Mesodermal cell (in vitro differentiated cells): ENCODE results near the gene NPBWR2.

ENCODE experiments used
- H3K27ac ChIP-seq: 2 replicates; pipeline ENCODE4 v1.7.0; 2013; ENCODE audit warnings: mild to moderate bottlenecking, low read depth, low read length, moderate library complexity; ENCODE audit not compliant: severe bottlenecking
- H3K36me3 ChIP-seq: 2 replicates; pipeline ENCODE4 v1.7.1; 2013; ENCODE audit warnings: mild to moderate bottlenecking, low read length, moderate library complexity; ENCODE audit not compliant: control insufficient read depth, insufficient read depth
- H3K4me1 ChIP-seq: one replicate; pipeline ENCODE4 v1.7.1; 2013; ENCODE audit warnings: mild to moderate bottlenecking, low read length; ENCODE audit not compliant: insufficient read depth, control insufficient read depth, poor library complexity, severe bottlenecking
- H3K4me3 ChIP-seq: 2 replicates; pipeline ENCODE4 v1.7.0; 2013; ENCODE audit warnings: low read length, control low read depth, mild to moderate bottlenecking; ENCODE audit not compliant: insufficient read depth, poor library complexity, severe bottlenecking; ENCODE audit errors: extremely low read depth
- H3K9me3 ChIP-seq: 2 replicates; pipeline ENCODE4 v1.7.1; 2013; ENCODE audit warnings: mild to moderate bottlenecking, low read length, moderate library complexity; ENCODE audit not compliant: control insufficient read depth
- WGBS, 2 experiments: methylation state at CpG; one replicate each; pipeline ENCODE4 v1.1.5; 2013; ENCODE audit warnings: missing lambda C conversion rate in 2 of 2; ENCODE audit not compliant: insufficient coverage in 2 of 2; 5-methylcytosine and 5-hydroxymethylcytosine counted together

Gene NPBWR2

GRCh38 chr20:64069209-64069613, 38.2 kb downstream of the NPBWR2 start:
- Histone ChIP-seq H3K4me1 (peaks cover 7% of the 10 kb centered on the region), H3K27ac (no peak overlapping the region), H3K36me3 (peaks cover 7% of the 10 kb centered on the region), H3K9me3 (no peaks in the 10 kb centered on the region), H3K4me3 (no peak overlapping the region)
- WGBS, 2 experiments: 93 to 94% methylated on average over 20 of the region's 20 CpGs

GRCh38 chr20:64068386-64069208, 38.8 kb downstream of the NPBWR2 start:
- WGBS, 2 experiments: 80 to 83% methylated on average over 8 to 12 of the region's 12 CpGs
- no peak overlapping the region for H3K4me3 ChIP-seq
- peaks cover 11% of the 10 kb centered on the region for H3K4me1 ChIP-seq
- H3K36me3 ChIP-seq: peaks cover 7% of the 10 kb centered on the region
- no peak overlapping the region for H3K27ac ChIP-seq
- no peaks in the 10 kb centered on the region for H3K9me3 ChIP-seq

GRCh38 chr20:64067733-64068307, 39.5 kb downstream of the NPBWR2 start:
- Histone ChIP-seq H3K36me3 (peaks cover under 1% of the 10 kb centered on the region), H3K9me3 (no peaks in the 10 kb centered on the region), H3K27ac (no peak overlapping the region), H3K4me1 (peaks cover 11% of the 10 kb centered on the region), H3K4me3 (no peak overlapping the region)
- WGBS, 2 experiments: 84 to 94% methylated on average over 10 to 12 of the region's 12 CpGs

GRCh38 chr20:64067005-64067632, 40.2 kb downstream of the NPBWR2 start:
- no peaks in the 10 kb centered on the region for H3K9me3 ChIP-seq
- WGBS, 2 experiments: 86 to 92% methylated on average over 6 of the region's 6 CpGs
- no peak overlapping the region for H3K27ac ChIP-seq
- no peaks in the 10 kb centered on the region for H3K36me3 ChIP-seq
- peaks cover 11% of the 10 kb centered on the region for H3K4me1 ChIP-seq
- H3K4me3 ChIP-seq: no peak overlapping the region

- H3K4me3 ChIP-seq: no peak overlapping the region
- no peaks in the 10 kb centered on the region for H3K9me3 ChIP-seq
- H3K4me1 ChIP-seq: peaks cover 11% of the 10 kb centered on the region
- 50 to 63% methylated on average over 5 of the region's 5 CpGs for WGBS, 2 experiments
- H3K27ac ChIP-seq: no peak overlapping the region
- no peaks in the 10 kb centered on the region for H3K36me3 ChIP-seq
Observed at GRCh38 chr20:64065974-64066343, 41.4 kb downstream of the NPBWR2 start.

- Histone ChIP-seq H3K27ac (no peak overlapping the region), H3K9me3 (no peaks in the 10 kb centered on the region), H3K36me3 (no peaks in the 10 kb centered on the region), H3K4me1 (peaks cover 11% of the 10 kb centered on the region), H3K4me3 (no peak overlapping the region)
- 86 to 88% methylated on average over 24 to 27 of the region's 27 CpGs for WGBS, 2 experiments
Observed at GRCh38 chr20:64065062-64065973, 42.0 kb downstream of the NPBWR2 start.

GRCh38 chr20:64064145-64064698, 43.1 kb downstream of the NPBWR2 start:
- H3K36me3 ChIP-seq: no peaks in the 10 kb centered on the region
- peaks cover 11% of the 10 kb centered on the region for H3K4me1 ChIP-seq
- H3K9me3 ChIP-seq: no peaks in the 10 kb centered on the region
- H3K27ac ChIP-seq: no peak overlapping the region
- peak overlapping the region; percentile 85 for H3K4me3 ChIP-seq
- 58 to 63% methylated on average over 8 to 9 of the region's 12 CpGs for WGBS, 2 experiments

- 2 to 4% methylated on average over 44 to 50 of the region's 51 CpGs for WGBS, 2 experiments
- Histone ChIP-seq H3K4me3 (peak overlapping the region; percentile 85), H3K27ac (no peak overlapping the region), H3K36me3 (no peaks in the 10 kb centered on the region), H3K4me1 (peaks cover 11% of the 10 kb centered on the region), H3K9me3 (no peaks in the 10 kb centered on the region)
Observed at GRCh38 chr20:64063389-64064144, 43.8 kb downstream of the NPBWR2 start.

GRCh38 chr20:64062596-64063388, 44.6 kb downstream of the NPBWR2 start, which contains the start of gene TCEA2:
TSS of gene TCEA2 (plus strand) at chr20:64063198. CDS start at chr20:64063313, 115 bp downstream.
- Histone ChIP-seq H3K36me3 (no peaks in the 10 kb centered on the region), H3K27ac (peak within 1 kb of the TSS; percentile 57), H3K4me3 (peak within 1 kb of the TSS; percentile 85), H3K4me1 (peaks cover 11% of the 10 kb centered on the region), H3K9me3 (no peaks in the 10 kb centered on the region)
- 12 to 17% methylated on average over 74 to 77 of the region's 85 CpGs for WGBS, 2 experiments
